ENCODE results near the gene ADPRHL1. TPM values are rescaled to one million over a fixed set of nuclear protein-coding genes. Genes with fewer than 3 reads are reported as not detected.

ADPRHL1 gene
- total and polyA plus RNA-seq, 4 donors, result 0.28 to 0.67 (median 0.55) TPM

DNA sequence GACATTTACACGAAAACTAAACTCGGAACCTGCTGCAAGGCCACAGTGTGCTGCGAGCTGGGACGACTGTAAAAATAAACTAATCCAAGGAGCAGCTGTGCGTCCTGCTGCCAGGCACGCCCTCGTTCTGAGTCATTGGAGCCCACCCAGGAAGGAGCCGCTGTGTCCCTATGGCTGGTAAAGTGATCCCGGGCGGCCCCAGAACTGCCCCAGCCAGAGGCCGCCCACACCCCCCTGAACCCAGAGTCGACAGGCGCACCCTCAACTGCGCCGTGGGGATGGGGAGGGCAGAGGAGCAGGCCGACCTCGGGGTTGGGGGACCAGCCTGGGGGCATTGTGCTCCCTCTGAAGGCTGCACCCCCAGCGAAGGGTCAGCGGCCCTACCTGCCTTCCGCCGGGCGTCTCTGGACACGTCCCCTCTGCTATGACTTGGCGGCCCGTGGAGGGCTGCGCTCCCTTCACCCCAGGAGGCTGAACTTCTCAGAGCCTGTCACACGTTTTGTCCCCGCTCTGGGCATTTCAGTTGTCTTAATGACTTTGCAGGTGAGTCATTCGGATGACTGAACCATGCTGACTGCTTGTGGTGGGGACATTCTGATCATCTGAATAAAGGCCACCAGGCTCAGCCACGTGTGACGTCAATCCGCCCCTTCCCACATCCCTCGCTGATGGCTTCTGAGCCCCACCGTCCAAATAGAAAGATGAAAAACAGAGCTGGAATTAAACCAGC lies 42.7 kb downstream of the ADPRHL1 start:
- no peak for DNase-seq (ENCODE audit: low spot score)
- H3K36me3 ChIP-seq (ENCODE audit: control insufficient read depth in 4 of 4, insufficient read depth in 3 of 4, low read depth in 1 of 4, low read length in 3 of 4), result no peaks in the 10 kb centered on the region
- H3K9me3 ChIP-seq (ENCODE audit: control insufficient read depth in 4 of 4, low read length in 3 of 4), result no peaks in the 10 kb centered on the region
- H3K4me1 ChIP-seq (ENCODE audit: control insufficient read depth in 4 of 4, insufficient read depth in 4 of 4, low read length in 3 of 4), result no peaks in the 10 kb centered on the region
- H3K27ac ChIP-seq (ENCODE audit: low read depth in 1 of 2, low read length in 2 of 2), result no peak overlapping the region
- no peak overlapping the region for H3K4me3 ChIP-seq (ENCODE audit: low read depth in 1 of 3, low read length in 3 of 3)
- H3K9ac ChIP-seq (ENCODE audit: low read depth in 1 of 2, low read length in 2 of 2), result no peak overlapping the region
- 89% methylated on average over 34 of the region's 34 CpGs for WGBS
- no peaks in the 10 kb centered on the region for H3K27me3 ChIP-seq (ENCODE audit: control insufficient read depth in 4 of 4, insufficient read depth in 4 of 4, low read length in 3 of 4)
- no peak for TF ChIP-seq HNF4G (IDR thresholded peaks at IDR 0.05)
- TF ChIP-seq, protein P1, sequence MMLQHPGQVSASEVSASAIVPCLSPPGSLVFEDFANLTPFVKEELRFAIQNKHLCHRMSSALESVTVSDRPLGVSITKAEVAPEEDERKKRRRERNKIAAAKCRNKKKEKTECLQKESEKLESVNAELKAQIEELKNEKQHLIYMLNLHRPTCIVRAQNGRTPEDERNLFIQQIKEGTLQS (IDR thresholded peaks at IDR 0.05), result no peak
- no peak for TF ChIP-seq NR2F2 (IDR thresholded peaks at IDR 0.05)
- TF ChIP-seq FOXA1 (IDR thresholded peaks at IDR 0.05), result no peak
- TF ChIP-seq, protein P2, sequence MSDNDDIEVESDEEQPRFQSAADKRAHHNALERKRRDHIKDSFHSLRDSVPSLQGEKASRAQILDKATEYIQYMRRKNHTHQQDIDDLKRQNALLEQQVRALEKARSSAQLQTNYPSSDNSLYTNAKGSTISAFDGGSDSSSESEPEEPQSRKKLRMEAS (IDR thresholded peaks at IDR 0.05), result no peak
- no peak for TF ChIP-seq EGR1 (IDR thresholded peaks at IDR 0.05; ENCODE audit: low read depth in 2 of 2)
- no peak for TF ChIP-seq RXRA (IDR thresholded peaks at IDR 0.05)
- TF ChIP-seq, protein P3, sequence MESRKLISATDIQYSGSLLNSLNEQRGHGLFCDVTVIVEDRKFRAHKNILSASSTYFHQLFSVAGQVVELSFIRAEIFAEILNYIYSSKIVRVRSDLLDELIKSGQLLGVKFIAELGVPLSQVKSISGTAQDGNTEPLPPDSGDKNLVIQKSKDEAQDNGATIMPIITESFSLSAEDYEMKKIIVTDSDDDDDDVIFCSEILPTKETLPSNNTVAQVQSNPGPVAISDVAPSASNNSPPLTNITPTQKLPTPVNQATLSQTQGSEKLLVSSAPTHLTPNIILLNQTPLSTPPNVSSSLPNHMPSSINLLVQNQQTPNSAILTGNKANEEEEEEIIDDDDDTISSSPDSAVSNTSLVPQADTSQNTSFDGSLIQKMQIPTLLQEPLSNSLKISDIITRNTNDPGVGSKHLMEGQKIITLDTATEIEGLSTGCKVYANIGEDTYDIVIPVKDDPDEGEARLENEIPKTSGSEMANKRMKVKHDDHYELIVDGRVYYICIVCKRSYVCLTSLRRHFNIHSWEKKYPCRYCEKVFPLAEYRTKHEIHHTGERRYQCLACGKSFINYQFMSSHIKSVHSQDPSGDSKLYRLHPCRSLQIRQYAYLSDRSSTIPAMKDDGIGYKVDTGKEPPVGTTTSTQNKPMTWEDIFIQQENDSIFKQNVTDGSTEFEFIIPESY (IDR thresholded peaks at IDR 0.05), result no peak
- TF ChIP-seq JUND (IDR thresholded peaks at IDR 0.05), result no peak
- TF ChIP-seq GABPA (IDR thresholded peaks at IDR 0.05 in 1 of 2, conservative IDR thresholded peaks at IDR 0.05 in 1 of 2), result no peak
- no peak for TF ChIP-seq RAD21 (IDR thresholded peaks at IDR 0.05)
- TF ChIP-seq HNF4A (conservative IDR thresholded peaks at IDR 0.05), result no peak
- TF ChIP-seq, protein P4, sequence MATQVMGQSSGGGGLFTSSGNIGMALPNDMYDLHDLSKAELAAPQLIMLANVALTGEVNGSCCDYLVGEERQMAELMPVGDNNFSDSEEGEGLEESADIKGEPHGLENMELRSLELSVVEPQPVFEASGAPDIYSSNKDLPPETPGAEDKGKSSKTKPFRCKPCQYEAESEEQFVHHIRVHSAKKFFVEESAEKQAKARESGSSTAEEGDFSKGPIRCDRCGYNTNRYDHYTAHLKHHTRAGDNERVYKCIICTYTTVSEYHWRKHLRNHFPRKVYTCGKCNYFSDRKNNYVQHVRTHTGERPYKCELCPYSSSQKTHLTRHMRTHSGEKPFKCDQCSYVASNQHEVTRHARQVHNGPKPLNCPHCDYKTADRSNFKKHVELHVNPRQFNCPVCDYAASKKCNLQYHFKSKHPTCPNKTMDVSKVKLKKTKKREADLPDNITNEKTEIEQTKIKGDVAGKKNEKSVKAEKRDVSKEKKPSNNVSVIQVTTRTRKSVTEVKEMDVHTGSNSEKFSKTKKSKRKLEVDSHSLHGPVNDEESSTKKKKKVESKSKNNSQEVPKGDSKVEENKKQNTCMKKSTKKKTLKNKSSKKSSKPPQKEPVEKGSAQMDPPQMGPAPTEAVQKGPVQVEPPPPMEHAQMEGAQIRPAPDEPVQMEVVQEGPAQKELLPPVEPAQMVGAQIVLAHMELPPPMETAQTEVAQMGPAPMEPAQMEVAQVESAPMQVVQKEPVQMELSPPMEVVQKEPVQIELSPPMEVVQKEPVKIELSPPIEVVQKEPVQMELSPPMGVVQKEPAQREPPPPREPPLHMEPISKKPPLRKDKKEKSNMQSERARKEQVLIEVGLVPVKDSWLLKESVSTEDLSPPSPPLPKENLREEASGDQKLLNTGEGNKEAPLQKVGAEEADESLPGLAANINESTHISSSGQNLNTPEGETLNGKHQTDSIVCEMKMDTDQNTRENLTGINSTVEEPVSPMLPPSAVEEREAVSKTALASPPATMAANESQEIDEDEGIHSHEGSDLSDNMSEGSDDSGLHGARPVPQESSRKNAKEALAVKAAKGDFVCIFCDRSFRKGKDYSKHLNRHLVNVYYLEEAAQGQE (IDR thresholded peaks at IDR 0.05), result no peak
- TF ChIP-seq YY1 (IDR thresholded peaks at IDR 0.05), result no peak
- no peak for TF ChIP-seq TAF1 (conservative IDR thresholded peaks at IDR 0.05)
- TF ChIP-seq, protein P5, sequence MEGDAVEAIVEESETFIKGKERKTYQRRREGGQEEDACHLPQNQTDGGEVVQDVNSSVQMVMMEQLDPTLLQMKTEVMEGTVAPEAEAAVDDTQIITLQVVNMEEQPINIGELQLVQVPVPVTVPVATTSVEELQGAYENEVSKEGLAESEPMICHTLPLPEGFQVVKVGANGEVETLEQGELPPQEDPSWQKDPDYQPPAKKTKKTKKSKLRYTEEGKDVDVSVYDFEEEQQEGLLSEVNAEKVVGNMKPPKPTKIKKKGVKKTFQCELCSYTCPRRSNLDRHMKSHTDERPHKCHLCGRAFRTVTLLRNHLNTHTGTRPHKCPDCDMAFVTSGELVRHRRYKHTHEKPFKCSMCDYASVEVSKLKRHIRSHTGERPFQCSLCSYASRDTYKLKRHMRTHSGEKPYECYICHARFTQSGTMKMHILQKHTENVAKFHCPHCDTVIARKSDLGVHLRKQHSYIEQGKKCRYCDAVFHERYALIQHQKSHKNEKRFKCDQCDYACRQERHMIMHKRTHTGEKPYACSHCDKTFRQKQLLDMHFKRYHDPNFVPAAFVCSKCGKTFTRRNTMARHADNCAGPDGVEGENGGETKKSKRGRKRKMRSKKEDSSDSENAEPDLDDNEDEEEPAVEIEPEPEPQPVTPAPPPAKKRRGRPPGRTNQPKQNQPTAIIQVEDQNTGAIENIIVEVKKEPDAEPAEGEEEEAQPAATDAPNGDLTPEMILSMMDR (IDR thresholded peaks at IDR 0.05; ENCODE audit: low read depth, low read length, missing input control), result no peak
- TF ChIP-seq FOXA2 (IDR thresholded peaks at IDR 0.05), result no peak
- no peak for TF ChIP-seq SP1 (IDR thresholded peaks at IDR 0.05)
